ENCODE measurements around the gene LSAMP. TPM values are rescaled to one million over a fixed set of nuclear protein-coding genes. Genes with fewer than 3 reads are reported as not detected.

LSAMP gene
- total RNA-seq, 1 donor from 2014 or later = 0.11 TPM

GRCh38 chr3:116342499-116342898 is 102.8 kb downstream of the LSAMP start:
- H3K9me3 ChIP-seq = no peaks in the 10 kb centered on the region
- H3K4me3 ChIP-seq = no peak overlapping the region
- intact Hi-C loops (cut with DNase I) = no loop called here
- DNase-seq (ENCODE audit: low spot score in 2 of 2) = no peak
- no peaks in the 10 kb centered on the region for H3K27me3 ChIP-seq
- H3K4me1 ChIP-seq = no peaks in the 10 kb centered on the region
- H3K27ac ChIP-seq = no peak overlapping the region
- TF ChIP-seq CTCF (IDR thresholded peaks at IDR 0.05) = no peak
- H3K36me3 ChIP-seq = no peaks in the 10 kb centered on the region

GRCh38 chr3:116341899-116342298 is 103.4 kb downstream of the LSAMP start:
- intact Hi-C loops (cut with DNase I) = no loop called here
- Histone ChIP-seq H3K4me3 (no peak overlapping the region), H3K27me3 (no peaks in the 10 kb centered on the region), H3K4me1 (no peaks in the 10 kb centered on the region), H3K9me3 (no peaks in the 10 kb centered on the region), H3K36me3 (no peaks in the 10 kb centered on the region), H3K27ac (no peak overlapping the region)
- no peak for TF ChIP-seq CTCF (IDR thresholded peaks at IDR 0.05)
- no peak for DNase-seq (ENCODE audit: low spot score in 2 of 2)

- Histone ChIP-seq H3K36me3 (no peaks in the 10 kb centered on the region), H3K9me3 (no peaks in the 10 kb centered on the region), H3K27ac (no peak overlapping the region), H3K4me3 (no peak overlapping the region), H3K27me3 (no peaks in the 10 kb centered on the region), H3K4me1 (no peaks in the 10 kb centered on the region)
- no peak for DNase-seq (ENCODE audit: low spot score in 2 of 2)
- intact Hi-C loops (cut with DNase I) = no loop called here
- TF ChIP-seq CTCF (IDR thresholded peaks at IDR 0.05) = no peak
Measured at GRCh38 chr3:116341381-116341780, 103.9 kb downstream of the LSAMP start.

GRCh38 chr3:116340680-116341216 is 104.5 kb downstream of the LSAMP start:
- H3K4me3 ChIP-seq = no peak overlapping the region
- H3K27me3 ChIP-seq = no peaks in the 10 kb centered on the region
- H3K27ac ChIP-seq = no peak overlapping the region
- no peak for DNase-seq (ENCODE audit: low spot score in 2 of 2)
- intact Hi-C loops (cut with DNase I) = no loop called here
- no peak for TF ChIP-seq CTCF (IDR thresholded peaks at IDR 0.05)
- H3K36me3 ChIP-seq = no peaks in the 10 kb centered on the region
- no peaks in the 10 kb centered on the region for H3K9me3 ChIP-seq
- H3K4me1 ChIP-seq = no peaks in the 10 kb centered on the region

GRCh38 chr3:116339441-116340028 is 105.8 kb downstream of the LSAMP start:
- Histone ChIP-seq H3K4me1 (no peaks in the 10 kb centered on the region), H3K9me3 (no peaks in the 10 kb centered on the region), H3K27ac (no peak overlapping the region), H3K36me3 (no peaks in the 10 kb centered on the region), H3K4me3 (no peak overlapping the region), H3K27me3 (no peaks in the 10 kb centered on the region)
- no peak for TF ChIP-seq CTCF (IDR thresholded peaks at IDR 0.05)
- intact Hi-C loops (cut with DNase I) = no loop called here
- DNase-seq (ENCODE audit: low spot score in 2 of 2) = no peak

- no peaks in the 10 kb centered on the region for H3K9me3 ChIP-seq
- H3K36me3 ChIP-seq = no peaks in the 10 kb centered on the region
- TF ChIP-seq CTCF (IDR thresholded peaks at IDR 0.05) = no peak
- H3K27ac ChIP-seq = no peak overlapping the region
- no peak for DNase-seq (ENCODE audit: low spot score in 2 of 2)
- no peaks in the 10 kb centered on the region for H3K4me1 ChIP-seq
- no peak overlapping the region for H3K4me3 ChIP-seq
- intact Hi-C loops (cut with DNase I) = no loop called here
- H3K27me3 ChIP-seq = no peaks in the 10 kb centered on the region
Measured at GRCh38 chr3:116338713-116339112, 106.6 kb downstream of the LSAMP start.

All from ascending aorta (tissue), 2 donors.